GM19452 (cell line): ENCODE data around the gene RBMXL3.
"Not testable (repeated sequence)": the region's sequence is repeated elsewhere in the genome, so short reads cannot be mapped to it uniquely, and the experiment has no call there.

Experiments
- ATAC-seq: cut with Tn5 transposase; IDR thresholded peaks from one replicate; pipeline ENCODE4 v1.9.1; 2021; ENCODE audit not compliant: unreplicated experiment

RBMXL3 gene

DNA sequence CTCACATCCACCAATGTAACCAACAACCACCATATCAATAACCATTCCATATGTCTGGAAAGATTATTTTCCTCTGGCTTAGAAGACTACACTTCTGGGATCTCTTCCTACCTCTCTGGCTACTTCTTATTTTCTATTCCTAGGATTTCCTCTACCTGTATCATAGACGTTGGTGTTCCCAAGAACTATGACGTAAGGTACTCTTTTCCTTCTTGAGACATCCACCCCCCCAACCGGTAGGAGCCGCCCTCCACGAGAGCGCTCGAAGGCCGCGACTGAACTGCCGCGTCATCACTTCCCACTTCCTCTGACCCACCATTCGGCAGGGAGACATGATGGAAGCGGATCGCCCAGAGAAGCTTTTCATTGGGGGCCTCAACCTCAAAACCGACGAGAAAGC, at the start of gene RBMXL3:
Gene RBMXL3, plus strand, starts transcription at position 301 of the 400 bp plus-strand sequence. Its CDS starts 32 bp downstream, at position 333.
- no peak for ATAC-seq

DNA sequence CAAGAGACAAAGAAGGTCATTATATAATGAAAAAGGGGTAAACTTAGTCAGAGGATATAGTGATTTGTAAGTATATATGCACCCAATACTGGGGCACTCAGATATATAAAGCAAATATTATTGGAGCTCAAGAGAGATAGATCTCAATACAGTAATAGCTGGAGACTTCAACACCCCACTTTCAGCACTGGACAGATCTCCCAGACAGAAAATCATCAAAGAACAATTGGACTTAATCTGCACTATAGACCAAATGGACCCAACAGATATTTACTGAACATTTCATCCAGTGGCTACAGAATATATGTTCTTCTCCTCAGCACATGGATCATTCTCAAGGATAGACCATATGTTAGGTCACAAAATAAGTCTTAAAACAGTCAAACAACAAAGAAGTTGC, 47.2 kb upstream of the RBMXL3 start:
- ATAC-seq = no peak

DNA sequence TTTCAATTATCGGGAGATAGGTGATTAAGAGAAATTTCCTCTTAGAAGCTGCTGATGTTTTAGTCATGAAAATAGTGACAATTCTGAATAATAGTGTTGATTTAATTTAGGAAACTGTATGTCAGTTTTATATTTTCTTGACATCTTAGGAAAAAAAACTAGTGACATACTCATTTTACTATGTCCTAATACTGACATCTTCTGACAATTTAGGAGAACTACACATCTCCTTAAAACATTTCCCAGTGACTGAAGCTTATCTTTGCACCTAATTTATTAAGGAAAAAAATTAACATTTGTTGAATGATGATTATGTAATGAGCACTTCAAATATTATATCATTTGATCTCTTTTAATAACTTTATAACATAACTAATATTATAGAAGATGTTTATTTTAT, 42.0 kb upstream of the RBMXL3 start:
- ATAC-seq = no peak

DNA sequence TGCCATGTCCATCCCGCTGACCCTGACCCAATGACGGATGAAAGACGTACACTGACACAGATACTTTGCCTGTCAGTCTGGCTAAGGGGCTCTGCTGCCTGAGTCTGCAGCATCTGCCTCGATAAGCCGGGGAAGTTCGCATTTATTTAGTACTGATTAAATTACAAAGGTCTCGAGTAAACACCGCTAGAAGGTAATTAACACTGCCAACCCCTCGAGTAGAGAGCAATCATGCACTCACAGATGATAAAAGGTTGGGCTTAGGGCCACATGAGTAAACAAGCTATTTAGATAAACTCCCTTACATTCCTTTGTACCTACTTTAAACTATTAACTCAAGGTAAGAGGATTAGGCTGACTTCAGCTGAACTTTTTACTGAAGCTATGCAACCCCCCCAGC, 16.0 kb upstream of the RBMXL3 start:
- ATAC-seq = no peak

DNA sequence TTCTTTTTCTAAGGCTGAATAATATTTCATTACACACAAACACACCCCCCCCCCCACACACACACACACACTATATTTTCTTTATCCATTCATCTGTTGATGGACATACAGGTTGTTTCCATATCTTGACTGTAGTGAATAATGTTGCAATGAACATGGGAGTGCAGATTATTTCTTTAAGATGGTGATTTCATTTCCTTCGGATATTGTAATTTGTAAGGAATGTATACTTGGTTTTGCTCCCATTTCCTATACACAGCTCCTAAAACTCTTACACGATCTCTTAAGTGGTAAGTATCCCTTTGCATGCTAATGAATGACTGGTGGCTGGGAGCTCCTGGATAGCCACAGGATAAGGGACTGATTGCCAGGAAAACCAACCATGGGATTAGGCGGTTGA, 14.7 kb upstream of the RBMXL3 start:
- ATAC-seq = no peak

DNA sequence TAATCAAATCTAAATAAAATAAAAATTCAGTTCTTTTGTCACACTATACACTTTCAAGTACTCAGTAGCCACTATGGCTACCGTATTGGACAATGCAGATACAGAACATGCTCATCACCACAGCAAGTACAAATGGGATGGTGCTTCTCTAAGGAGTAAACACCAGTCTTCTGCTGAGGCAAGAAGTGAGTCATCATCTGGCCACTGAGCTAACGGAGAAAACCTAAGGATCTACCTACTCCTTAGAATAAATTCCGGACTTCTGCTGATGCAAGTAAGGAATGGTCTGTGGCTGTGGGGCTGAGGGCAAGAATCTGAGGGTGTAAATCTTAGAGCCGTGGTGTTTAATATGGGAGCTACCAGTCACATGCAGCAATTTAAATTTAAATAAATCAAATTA, 11.3 kb upstream of the RBMXL3 start:
- ATAC-seq = no peak

DNA sequence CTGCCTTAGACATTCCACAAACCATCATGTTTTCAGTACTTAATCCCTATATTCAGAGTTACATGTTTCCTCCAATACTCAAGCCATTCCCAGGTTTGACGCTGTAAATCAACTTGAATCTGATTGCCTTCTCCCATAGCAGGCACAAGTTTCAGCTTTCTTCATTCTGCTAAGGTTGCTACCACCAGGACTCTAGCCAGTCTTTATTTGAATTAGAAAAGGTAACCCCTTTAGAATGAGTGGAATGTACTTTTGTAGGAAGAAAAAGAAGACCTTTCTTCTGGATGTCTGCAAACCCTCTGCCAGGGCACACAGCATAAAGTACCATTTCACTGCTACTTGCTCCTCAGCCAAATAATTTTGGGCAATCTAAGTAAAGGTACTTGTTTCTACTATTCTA, 10.7 kb upstream of the RBMXL3 start:
- no peak for ATAC-seq

DNA sequence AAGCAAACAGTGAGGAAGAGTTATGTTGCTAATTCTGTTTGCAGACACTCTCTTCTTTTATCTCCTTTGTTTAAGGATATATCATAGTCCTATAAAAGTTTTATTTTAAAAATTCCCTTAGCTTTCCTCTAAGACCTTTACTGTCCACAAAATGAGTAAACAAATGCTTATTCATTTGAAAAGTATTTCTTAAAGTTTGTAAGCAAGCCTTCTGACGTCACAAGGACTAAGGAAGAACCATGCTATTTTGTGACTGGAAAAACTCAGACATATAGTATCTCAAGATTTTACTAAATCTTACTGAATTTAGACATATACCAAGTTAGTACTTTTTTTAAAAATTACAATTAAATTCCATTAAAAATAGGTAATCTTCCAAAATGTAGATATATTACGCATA, 5.2 kb upstream of the RBMXL3 start:
- ATAC-seq = no peak

DNA sequence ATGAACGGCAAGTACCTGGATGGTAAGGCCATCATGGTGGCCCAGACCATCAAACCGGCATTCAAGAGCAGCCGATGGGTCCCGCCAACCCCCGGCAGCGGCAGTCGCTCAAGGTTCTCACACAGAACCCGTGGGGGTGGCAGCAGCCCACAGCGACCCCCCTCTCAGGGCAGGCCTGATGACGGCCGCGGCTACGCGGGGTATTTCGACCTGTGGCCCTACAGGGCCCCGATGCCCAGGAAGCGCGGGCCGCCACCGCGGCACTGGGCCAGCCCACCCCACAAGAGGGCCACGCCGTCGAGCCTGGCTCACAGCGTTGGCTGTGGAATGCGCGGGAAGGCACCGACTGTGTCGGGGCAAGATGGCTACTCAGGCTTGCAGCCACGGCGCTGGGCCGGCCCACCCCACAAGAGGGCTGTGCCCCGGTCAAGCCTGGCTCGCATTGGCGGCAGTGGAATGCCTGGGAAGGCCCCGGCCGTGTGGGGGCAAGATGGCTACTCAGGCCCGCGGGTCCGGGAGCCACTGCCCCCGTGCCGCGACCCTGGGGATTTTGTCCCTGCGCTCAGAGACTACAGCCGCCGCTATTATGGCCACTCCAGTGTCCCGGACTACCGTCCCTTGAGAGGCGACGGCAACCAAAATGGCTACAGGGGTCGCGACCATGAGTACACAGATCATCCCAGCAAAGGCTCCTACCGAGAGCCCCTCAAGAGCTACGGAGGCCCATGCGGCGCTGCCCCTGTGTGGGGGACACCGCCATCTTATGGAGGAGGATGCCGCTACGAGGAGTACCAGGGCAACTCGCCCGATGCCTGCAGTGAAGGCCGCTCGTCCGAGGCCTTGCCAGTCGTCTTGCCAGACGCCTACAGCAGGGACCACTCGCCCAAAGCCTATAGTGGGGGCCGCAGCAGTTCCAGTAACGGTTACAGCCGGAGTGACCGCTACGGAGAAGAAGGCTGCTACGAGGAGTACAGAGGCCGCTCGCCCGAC, 731 bp downstream of the RBMXL3 start:
- ATAC-seq = no peak

DNA sequence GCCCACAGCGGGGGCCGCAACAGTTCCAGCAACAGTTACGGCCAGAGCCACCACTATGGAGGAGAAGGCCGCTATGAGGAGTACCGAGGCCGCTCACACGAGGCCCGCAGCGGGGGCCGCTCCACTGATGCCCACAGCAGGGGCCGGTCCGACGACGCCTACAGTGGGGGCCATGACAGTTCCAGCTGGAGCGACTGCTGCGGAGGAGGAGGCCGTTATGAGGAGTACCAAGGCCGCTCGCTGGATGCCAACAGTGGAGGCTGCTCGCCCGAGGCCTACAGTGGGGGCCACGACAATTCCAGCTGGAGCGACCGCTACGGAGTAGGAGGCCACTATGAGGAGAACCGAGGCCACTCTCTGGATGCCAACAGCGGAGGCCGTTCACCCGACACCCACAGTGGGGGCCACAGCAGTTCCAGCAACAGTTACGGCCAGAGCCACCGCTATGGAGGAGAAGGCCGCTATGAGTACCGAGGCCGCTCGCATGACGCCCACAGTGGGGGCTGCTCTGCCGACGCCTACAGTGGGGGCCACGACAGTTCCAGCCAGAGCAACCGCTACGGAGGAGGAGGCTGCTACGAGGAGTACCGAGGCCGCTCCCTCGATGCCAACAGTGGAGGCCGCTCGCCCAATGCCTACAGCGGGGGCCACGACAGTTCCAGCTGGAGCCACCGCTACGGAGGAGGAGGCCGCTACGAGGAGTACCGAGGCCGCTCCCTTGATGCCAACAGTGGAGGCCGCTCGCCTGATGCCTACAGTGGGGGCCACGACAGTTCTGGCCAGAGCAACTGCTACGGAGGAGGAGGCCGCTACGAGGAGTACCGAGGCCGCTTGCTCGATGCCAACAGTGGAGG, 1.7 kb downstream of the RBMXL3 start:
- ATAC-seq = no peak

DNA sequence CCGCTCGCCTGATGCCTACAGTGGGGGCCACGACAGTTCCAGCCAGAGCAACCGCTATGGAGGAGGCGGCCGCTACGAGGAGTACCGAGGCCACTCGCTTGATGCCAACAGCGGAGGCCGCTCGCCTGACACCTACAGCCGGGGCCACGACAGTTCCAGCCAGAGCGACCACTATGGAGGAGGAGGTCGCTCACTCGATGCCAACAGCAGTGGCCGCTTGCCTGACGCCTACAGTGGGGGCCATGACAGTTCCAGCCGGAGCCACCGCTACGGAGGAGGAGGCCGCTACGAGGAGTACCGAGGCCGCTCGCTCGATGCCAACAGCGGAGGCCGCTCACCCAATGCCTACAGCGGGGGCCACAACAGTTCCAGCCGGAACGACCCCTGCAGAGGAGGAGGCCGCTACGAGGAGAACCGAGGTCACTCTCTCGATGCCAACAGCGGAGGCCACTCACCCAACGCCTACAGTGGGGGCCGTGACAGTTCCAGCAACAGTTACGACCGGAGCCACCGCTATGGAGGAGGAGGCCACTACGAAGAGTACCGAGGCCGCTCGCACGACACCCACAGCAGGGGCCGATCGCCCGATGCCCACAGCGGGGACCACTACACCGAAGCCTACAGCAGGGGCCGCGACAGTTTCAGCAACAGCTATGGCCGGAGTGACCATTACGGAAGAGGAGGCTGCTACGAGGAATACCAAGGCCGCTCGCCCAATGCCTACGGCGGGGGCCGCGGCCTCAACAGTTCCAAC, 2.5 kb downstream of the RBMXL3 start:
- no peak for ATAC-seq

DNA sequence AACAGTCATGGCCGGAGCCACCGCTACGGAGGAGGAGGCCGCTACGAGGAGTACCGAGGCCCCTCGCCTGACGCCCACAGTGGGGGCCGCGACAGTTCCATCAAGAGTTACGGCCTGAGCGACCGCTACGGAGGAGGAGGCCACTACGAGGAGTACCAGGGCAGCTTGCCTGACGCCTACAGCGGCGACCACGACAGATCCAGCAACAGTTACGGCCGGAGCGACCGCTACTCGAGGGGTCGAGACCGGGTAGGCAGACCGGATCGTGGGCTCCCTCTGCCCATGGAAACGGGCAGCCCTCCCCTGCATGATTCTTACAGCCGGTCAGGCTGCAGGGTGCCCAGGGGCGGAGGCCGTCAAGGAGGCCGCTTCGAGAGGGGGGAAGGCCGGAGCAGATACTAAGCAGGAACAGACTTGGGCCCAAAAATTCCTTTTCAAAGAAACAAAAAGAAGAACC, 3.1 kb downstream of the RBMXL3 start:
- no peak for ATAC-seq

DNA sequence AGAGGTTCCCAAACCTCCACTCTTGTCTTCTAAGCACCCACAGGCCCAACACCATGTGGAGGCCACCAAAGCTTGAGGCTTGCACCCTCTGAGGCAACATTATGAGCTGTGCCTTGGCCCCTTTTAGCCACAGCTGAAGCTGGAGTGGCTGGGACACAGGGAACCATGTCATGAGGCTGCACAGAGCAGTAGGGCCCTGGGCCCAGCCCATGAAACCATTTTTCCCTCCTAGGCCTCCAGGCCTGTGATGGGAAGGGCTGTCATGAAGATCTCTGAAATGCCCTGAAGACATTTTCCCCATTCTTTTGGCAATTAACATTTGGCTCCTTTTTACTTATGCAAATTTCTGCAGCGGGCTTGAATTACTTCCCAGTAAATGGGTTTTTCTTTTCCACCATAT, 14.8 kb downstream of the RBMXL3 start:
- ATAC-seq = no peak

DNA sequence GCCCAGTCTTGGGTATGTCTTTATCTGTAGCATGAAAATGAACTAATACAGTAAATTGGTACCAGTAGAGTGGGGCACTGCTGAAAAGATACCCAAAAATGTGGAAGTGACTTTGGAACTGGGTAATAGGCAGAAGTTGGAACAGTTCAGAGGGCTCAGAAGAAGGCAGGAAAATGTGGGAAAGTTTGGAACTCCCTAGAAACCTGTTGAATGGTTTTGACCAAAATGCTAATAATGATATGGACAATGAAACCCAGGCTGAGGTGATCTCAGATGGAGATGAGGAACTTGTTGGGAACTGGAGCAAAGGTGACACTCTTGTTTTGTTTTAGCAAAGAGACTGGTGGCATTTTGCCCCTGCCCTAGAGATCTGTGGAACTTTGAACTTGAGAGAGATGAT, 20.3 kb downstream of the RBMXL3 start:
- not testable (repeated sequence) for ATAC-seq

DNA sequence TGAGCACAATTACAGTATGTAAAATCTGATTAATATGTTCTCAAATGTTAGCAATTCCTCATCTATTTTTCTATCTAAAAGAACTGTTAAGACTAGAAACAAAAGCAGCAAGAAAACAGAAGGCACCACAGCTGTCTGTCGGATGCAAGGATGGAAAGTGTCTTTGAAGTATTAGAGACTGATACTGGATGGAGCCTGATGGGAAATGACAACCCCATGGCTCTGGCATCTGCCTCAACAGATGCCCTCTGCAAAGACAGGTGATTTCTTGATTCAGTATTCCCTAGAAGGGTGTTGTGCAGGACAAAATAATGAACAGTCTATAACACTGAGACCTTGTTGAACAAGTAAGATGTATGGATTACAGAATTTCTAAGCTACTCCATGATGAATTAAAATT, 24.9 kb downstream of the RBMXL3 start:
- no peak for ATAC-seq

DNA sequence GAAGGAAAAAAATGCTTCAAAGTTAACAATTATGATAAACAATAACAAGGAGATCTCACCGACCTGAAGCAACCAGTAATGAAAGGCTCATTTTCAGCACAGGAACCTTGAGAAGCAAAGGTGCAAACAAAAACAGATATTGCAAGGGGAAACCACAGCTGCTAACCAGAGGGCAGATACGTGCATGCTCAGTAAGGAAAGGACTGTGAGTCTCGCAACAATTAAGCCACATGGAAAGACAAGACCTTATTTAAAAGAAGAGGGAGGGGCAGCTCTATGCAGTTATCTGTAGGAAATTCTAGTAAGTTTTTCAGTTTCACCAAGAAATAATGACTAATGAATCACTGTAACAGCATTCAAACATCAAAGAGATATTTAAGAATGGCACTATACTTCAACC, 25.4 kb downstream of the RBMXL3 start:
- no peak for ATAC-seq

DNA sequence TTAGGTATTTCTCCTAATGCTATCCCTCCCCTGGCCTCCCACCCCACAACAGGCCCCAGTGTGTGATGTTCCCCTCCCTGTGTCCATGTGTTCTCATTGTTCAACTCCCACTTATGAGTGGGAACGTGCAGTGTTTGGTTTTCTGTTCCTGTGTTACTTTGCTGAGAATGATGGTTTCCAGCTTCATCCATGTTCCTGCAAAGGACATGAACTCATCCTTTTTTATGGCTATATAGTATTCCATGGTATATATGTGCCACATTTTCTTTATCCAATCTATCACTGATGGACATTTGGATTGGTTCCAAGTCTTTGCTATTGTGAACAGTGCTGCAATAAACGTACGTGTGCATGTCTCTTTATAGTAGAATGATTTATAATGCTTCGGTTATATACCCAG, 28.1 kb downstream of the RBMXL3 start:
- ATAC-seq = not testable (repeated sequence)

DNA sequence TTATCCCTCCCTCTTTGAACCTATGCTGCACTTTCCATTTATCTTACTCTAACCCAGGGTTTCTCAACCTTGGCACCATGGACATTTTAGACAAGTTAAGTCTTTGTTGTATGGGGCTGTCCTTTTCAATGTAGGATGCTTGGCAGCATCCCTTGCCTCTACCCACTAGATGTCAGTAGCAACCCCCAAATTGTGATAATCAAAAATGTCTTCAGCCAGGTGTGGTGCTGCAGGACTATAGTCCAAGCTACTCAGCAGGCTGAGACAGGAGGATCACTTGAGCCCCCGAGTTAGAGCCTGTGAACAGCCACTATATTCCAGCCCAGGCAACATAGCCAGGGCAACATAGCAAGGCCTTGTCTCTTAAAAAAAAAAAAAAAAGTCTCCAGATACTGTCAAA, 37.7 kb downstream of the RBMXL3 start:
- ATAC-seq = no peak

DNA sequence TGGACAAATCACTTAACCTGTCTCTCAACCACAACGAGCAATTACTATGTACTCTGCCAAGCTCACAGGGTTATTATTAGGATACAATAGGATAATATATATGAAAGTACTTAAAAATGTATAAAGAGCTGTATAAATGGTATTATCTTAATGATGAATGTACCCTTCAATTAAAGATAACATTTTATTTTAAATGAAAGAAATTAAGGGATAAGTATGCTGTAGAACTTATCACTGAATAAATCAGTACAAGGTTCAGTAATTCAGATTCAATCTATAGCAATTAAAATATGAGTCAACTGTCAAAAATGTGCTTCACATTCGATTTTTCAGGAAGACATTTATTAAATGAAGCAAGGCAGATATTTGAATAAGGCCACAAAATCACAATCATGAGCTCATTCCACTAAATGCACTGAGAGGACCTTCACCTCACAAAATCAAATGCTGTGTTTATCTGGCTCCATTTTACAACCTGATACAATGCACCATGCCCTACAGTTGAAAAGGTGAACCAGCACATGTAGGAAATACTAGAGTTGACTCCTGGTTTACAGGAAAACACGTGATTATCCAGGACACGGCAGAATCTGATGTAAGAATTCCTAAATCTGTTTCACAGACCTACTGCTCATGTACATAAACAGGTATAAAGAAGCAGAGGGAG, 40.3 kb downstream of the RBMXL3 start:
- ATAC-seq = no peak

DNA sequence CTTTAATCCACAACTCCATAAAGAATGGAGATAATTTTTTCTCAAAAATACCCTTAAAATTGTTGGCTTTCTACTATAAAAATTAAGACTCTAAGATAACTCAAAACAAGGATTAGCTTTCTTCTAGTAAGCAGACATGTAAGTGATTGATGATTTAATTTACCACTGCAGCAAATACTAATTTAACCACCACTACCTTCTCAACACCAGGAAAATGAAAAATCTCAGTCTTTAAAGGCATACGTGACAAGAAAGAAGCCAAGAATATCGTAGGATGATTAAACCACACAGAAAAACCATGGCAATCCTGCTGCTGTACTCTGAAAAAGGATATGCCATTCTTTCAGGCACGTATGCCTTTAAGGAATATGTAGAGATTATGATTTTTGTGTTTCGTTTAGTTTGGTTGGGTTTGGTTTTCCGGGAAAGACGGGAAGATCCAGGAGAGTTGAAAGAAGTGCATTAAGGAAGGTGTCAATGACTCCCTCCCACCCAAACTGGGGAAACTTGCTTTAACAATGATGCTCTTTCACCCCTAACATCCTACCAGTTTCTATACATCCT, 43.8 kb downstream of the RBMXL3 start:
- no peak for ATAC-seq
